ENCODE results near the gene RTF2.
"Not testable (repeated sequence)": the region's sequence is repeated elsewhere in the genome, so short reads cannot be mapped to it uniquely, and the experiment has no call there.

Gene RTF2

DNA sequence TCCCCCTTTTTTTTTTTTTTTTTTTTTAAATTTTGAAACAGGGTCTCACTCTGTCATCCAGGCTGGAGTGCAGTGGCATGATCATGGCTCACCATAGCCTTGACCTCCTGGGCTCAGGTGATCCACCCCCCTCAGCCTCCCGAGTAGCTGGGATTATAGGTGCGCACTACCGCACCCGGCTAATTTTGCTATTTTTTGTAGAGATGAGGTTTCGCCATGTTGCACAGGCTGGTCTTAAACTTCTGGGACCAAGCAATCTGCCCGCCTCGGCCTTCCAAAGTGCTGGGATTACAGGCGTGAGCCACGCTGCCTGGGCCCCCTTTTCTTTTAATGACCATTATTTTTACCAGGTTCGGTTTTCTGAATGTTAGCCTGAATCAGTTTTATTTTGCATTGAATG lies 51.1 kb downstream of the RTF2 start:
- Histone ChIP-seq H3K9me2 (replicated peaks; ENCODE audit: low read depth, low read length) (no peaks in the 10 kb centered on the region), H3K9ac (ENCODE audit: low read depth, low read length, poor library complexity, severe bottlenecking) (no peak overlapping the region), H3K4me3 (ENCODE audit: low read length, poor library complexity, severe bottlenecking) (no peak overlapping the region), H3F3A (ENCODE audit: low read depth) (no peaks in the 10 kb centered on the region), H2AFZ (ENCODE audit: low read length) (no peak overlapping the region), H3K27me3 (ENCODE audit: insufficient read depth, low read length, poor library complexity, severe bottlenecking) (no peaks in the 10 kb centered on the region), H4K20me1 (ENCODE audit: insufficient read depth, low read length, poor library complexity, severe bottlenecking) (no peaks in the 10 kb centered on the region), H3K9me3 (ENCODE audit: insufficient read depth, low read depth, low read length) (peaks cover 6% of the 10 kb centered on the region; the same call in 1 of the 2 replicates), H3K4me1 (ENCODE audit: insufficient read depth, low read length, poor library complexity, severe bottlenecking) (peaks cover 5% of the 10 kb centered on the region), H3K4me2 (ENCODE audit: low read depth, low read length, poor library complexity, severe bottlenecking) (no peak overlapping the region), H3K79me2 (ENCODE audit: insufficient read depth, low read length) (no peaks in the 10 kb centered on the region), H3K36me3 (ENCODE audit: insufficient read depth, low read length) (peaks cover 51% of the 10 kb centered on the region)
- TF ChIP-seq EZH2phosphoT487 (IDR thresholded peaks at IDR 0.05; ENCODE audit: borderline replicate concordance) = no peak
- TF ChIP-seq, protein P1, sequence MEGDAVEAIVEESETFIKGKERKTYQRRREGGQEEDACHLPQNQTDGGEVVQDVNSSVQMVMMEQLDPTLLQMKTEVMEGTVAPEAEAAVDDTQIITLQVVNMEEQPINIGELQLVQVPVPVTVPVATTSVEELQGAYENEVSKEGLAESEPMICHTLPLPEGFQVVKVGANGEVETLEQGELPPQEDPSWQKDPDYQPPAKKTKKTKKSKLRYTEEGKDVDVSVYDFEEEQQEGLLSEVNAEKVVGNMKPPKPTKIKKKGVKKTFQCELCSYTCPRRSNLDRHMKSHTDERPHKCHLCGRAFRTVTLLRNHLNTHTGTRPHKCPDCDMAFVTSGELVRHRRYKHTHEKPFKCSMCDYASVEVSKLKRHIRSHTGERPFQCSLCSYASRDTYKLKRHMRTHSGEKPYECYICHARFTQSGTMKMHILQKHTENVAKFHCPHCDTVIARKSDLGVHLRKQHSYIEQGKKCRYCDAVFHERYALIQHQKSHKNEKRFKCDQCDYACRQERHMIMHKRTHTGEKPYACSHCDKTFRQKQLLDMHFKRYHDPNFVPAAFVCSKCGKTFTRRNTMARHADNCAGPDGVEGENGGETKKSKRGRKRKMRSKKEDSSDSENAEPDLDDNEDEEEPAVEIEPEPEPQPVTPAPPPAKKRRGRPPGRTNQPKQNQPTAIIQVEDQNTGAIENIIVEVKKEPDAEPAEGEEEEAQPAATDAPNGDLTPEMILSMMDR (conservative IDR thresholded peaks at IDR 0.05; ENCODE audit: low read length) = no peak

DNA sequence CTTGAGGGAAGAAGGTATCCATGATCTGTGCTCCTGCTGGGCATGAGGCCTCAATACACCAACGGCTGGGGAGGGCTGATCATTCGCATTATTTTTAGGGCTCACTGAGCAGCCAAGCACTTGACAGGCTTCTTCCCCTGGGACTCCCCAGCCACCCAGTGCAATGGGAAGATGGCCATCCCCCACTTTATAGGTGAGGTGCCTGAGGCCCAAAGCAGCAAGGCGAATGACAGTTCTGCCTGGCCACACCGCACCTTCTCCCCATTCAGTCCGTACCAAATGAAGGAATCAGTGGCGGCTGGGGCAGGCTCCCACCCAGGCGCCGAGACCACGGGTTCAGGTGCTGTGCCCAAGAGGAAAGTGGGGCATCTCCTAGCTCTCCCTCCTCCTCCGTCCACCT lies 51.8 kb downstream of the RTF2 start:
- peaks cover 51% of the 10 kb centered on the region for H3K36me3 ChIP-seq (ENCODE audit: insufficient read depth, low read length)
- no peaks in the 10 kb centered on the region for H3F3A ChIP-seq (ENCODE audit: low read depth)
- H3K4me1 ChIP-seq (ENCODE audit: insufficient read depth, low read length, poor library complexity, severe bottlenecking) = peaks cover 5% of the 10 kb centered on the region
- no peak overlapping the region for H2AFZ ChIP-seq (ENCODE audit: low read length)
- H3K4me3 ChIP-seq (ENCODE audit: low read length, poor library complexity, severe bottlenecking) = no peak overlapping the region
- H3K9me2 ChIP-seq (replicated peaks; ENCODE audit: low read depth, low read length) = no peaks in the 10 kb centered on the region
- H3K4me2 ChIP-seq (ENCODE audit: low read depth, low read length, poor library complexity, severe bottlenecking) = no peak overlapping the region
- no peak for TF ChIP-seq EZH2phosphoT487 (IDR thresholded peaks at IDR 0.05; ENCODE audit: borderline replicate concordance)
- TF ChIP-seq, protein P1 (conservative IDR thresholded peaks at IDR 0.05; ENCODE audit: low read length) = no peak
- no peak overlapping the region for H3K9ac ChIP-seq (ENCODE audit: low read depth, low read length, poor library complexity, severe bottlenecking)
- H3K79me2 ChIP-seq (ENCODE audit: insufficient read depth, low read length) = no peaks in the 10 kb centered on the region
- H3K9me3 ChIP-seq (ENCODE audit: insufficient read depth, low read depth, low read length) = peaks cover 6% of the 10 kb centered on the region; the same call in 1 of the 2 replicates
- no peaks in the 10 kb centered on the region for H4K20me1 ChIP-seq (ENCODE audit: insufficient read depth, low read length, poor library complexity, severe bottlenecking)
- no peaks in the 10 kb centered on the region for H3K27me3 ChIP-seq (ENCODE audit: insufficient read depth, low read length, poor library complexity, severe bottlenecking)

DNA sequence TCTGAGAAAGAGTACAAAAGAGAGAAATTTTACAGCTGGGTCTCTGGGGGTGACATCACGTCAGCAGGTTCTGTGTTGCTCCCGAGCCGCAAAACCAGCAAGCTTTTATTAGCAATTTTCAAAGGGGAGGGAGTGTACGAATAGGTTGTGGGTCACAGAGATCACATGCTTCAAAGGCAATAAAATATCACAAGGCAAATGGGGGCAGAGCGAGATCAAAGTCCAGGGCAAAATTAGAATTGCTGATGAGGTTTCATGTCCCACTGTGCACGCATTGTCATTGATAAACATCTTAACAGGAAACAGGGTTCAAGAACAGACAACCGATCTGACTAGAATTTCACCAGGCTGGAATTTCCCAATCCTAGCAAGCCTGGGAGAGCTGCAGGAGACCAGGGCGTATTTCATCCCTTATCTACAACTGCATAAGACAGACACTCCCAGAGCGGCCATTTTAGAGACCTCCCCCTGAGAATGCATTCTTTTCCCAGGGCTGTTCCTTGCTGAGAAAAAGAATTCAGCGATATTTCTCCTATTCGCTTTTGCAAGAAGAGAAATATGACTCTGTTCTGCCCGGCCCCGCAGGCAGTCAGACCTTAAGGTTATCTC lies 52.4 kb downstream of the RTF2 start:
- not testable (repeated sequence) for H2AFZ ChIP-seq (ENCODE audit: low read length); H3K4me3 ChIP-seq (ENCODE audit: low read length, poor library complexity, severe bottlenecking); H3K9me3 ChIP-seq (ENCODE audit: insufficient read depth, low read depth, low read length); H3K9me2 ChIP-seq (replicated peaks; ENCODE audit: low read depth, low read length); H3F3A ChIP-seq (ENCODE audit: low read depth); H3K79me2 ChIP-seq (ENCODE audit: insufficient read depth, low read length); H3K4me1 ChIP-seq (ENCODE audit: insufficient read depth, low read length, poor library complexity, severe bottlenecking); H3K4me2 ChIP-seq (ENCODE audit: low read depth, low read length, poor library complexity, severe bottlenecking); H3K9ac ChIP-seq (ENCODE audit: low read depth, low read length, poor library complexity, severe bottlenecking); H4K20me1 ChIP-seq (ENCODE audit: insufficient read depth, low read length, poor library complexity, severe bottlenecking); H3K27me3 ChIP-seq (ENCODE audit: insufficient read depth, low read length, poor library complexity, severe bottlenecking)
- peaks cover 47% of the 10 kb centered on the region for H3K36me3 ChIP-seq (ENCODE audit: insufficient read depth, low read length)

DNA sequence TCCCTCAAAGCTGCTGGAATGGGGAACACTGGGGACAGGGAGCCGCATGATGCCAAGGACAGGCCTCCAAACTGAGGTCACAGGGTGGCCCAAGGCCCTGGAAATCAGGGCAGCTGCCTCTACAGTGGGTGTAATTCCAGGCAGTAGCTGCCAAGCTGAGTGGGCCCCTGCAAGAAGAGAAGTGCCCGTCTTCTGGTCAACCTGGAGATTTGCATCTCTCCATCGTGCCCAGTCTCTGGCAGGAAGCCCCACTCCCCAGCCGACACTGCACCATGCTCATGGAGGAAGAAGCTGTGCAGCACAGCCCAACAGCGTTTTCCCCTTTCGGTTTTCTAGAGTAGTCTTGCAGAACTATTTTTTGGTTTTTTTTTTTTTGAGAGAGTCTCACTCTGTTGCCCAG lies 53.9 kb downstream of the RTF2 start:
- TF ChIP-seq, protein P1 (conservative IDR thresholded peaks at IDR 0.05; ENCODE audit: low read length) = no peak
- H3K27me3 ChIP-seq (ENCODE audit: insufficient read depth, low read length, poor library complexity, severe bottlenecking) = no peaks in the 10 kb centered on the region
- H3K9ac ChIP-seq (ENCODE audit: low read depth, low read length, poor library complexity, severe bottlenecking) = no peak overlapping the region
- peaks cover 34% of the 10 kb centered on the region for H3K36me3 ChIP-seq (ENCODE audit: insufficient read depth, low read length)
- H3K4me1 ChIP-seq (ENCODE audit: insufficient read depth, low read length, poor library complexity, severe bottlenecking) = peaks cover 5% of the 10 kb centered on the region
- H3K4me3 ChIP-seq (ENCODE audit: low read length, poor library complexity, severe bottlenecking) = no peak overlapping the region
- H3K79me2 ChIP-seq (ENCODE audit: insufficient read depth, low read length) = no peaks in the 10 kb centered on the region
- H3K9me2 ChIP-seq (replicated peaks; ENCODE audit: low read depth, low read length) = no peaks in the 10 kb centered on the region
- H3K9me3 ChIP-seq (ENCODE audit: insufficient read depth, low read depth, low read length) = peaks cover 6% of the 10 kb centered on the region; the same call in 1 of the 2 replicates
- no peaks in the 10 kb centered on the region for H4K20me1 ChIP-seq (ENCODE audit: insufficient read depth, low read length, poor library complexity, severe bottlenecking)
- H3F3A ChIP-seq (ENCODE audit: low read depth) = no peaks in the 10 kb centered on the region
- no peak overlapping the region for H2AFZ ChIP-seq (ENCODE audit: low read length)
- no peak overlapping the region for H3K4me2 ChIP-seq (ENCODE audit: low read depth, low read length, poor library complexity, severe bottlenecking)

DNA sequence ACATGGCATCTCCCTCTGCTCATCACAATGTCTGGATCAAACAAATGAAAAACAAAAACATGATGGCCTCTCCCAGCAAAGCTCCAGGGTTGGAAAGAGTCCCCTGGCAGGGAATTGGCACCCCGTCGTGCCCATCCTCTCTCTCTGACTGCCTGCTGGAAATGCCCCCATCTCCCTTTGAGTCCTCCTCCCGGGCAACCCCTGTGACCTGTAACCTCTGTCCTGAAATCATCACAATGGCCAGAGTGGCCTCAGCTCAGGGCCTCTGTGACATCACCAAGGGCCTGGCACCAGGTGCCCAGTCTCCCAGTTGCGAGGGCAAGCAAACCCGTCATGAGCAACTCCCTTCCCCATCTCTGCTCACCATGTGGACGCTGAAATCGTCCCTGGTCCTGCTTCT lies 56.0 kb downstream of the RTF2 start, which contains the start of gene FAM209A:
FAM209A (plus strand) TSS at position 301 of the 400 bp plus-strand sequence; CDS start at position 366, 65 bp downstream.
- not testable (repeated sequence) for H3K9me3 ChIP-seq (ENCODE audit: insufficient read depth, low read depth, low read length); H3K4me1 ChIP-seq (ENCODE audit: insufficient read depth, low read length, poor library complexity, severe bottlenecking); H3K79me2 ChIP-seq (ENCODE audit: insufficient read depth, low read length); H3K4me3 ChIP-seq (ENCODE audit: low read length, poor library complexity, severe bottlenecking); H2AFZ ChIP-seq (ENCODE audit: low read length); H3K27me3 ChIP-seq (ENCODE audit: insufficient read depth, low read length, poor library complexity, severe bottlenecking); H3K9ac ChIP-seq (ENCODE audit: low read depth, low read length, poor library complexity, severe bottlenecking); H3F3A ChIP-seq (ENCODE audit: low read depth); H3K9me2 ChIP-seq (replicated peaks; ENCODE audit: low read depth, low read length); H4K20me1 ChIP-seq (ENCODE audit: insufficient read depth, low read length, poor library complexity, severe bottlenecking); H3K4me2 ChIP-seq (ENCODE audit: low read depth, low read length, poor library complexity, severe bottlenecking)
- H3K36me3 ChIP-seq (ENCODE audit: insufficient read depth, low read length) = peaks cover 14% of the 10 kb centered on the region

All from Loucy (cell line).